PC-3 (cell line): ENCODE results near the gene XPC. TPM values are rescaled to one million over a fixed set of nuclear protein-coding genes. Genes with fewer than 3 reads are reported as not detected.

Experiments used
- ATAC-seq: fragments of 200-7000 bp; cut with Tn5 transposase; 2 replicates; pipeline ENCODE4 v1.9.1; 2020; ENCODE audit warnings: mild to moderate bottlenecking, moderate library complexity
- BruUV-seq: library from RNA; stranded (reverse); fragments of 400-500 nt; replicated peaks from 2 replicates; lab custom pipeline; 2021; lab: Mats Ljungman, UMichigan
- CTCF ChIA-PET: fragments of 300-600 bp; sonication (Branson Sonifier 250); formaldehyde crosslinking; loops from one replicate; lab custom pipeline; 2022; ENCODE audit warnings: antibody characterized with exemption; lab: Charles Lee
- POLR2A ChIA-PET: fragments of 300-600 bp; sonication (Branson Sonifier 250); formaldehyde crosslinking; loops from one replicate; lab custom pipeline; 2022; ENCODE audit warnings: antibody characterized with exemption; ENCODE audit not compliant: unreplicated experiment; lab: Charles Lee
- DNase-seq: peaks from one replicate; pipeline ENCODE4 v3.0.0-alpha.2; 2015
- H2AFZ ChIP-seq: fragments of 300-600 bp; sonication (generic); 2 replicates; pipeline ENCODE4 v1.6.0; 2016; ENCODE audit warnings: antibody characterized with exemption, low read length
- H3F3A ChIP-seq: fragments of 300-600 bp; sonication (generic); one replicate; pipeline ENCODE4 v1.6.0; 2017; ENCODE audit warnings: antibody characterized with exemption, low read length, control low read depth, mild to moderate bottlenecking; ENCODE audit not compliant: unreplicated experiment
- H3K27ac ChIP-seq: fragments of 300-600 bp; sonication (generic); 2 replicates; pipeline ENCODE4 v1.5.1; 2016; ENCODE audit warnings: mild to moderate bottlenecking, low read length
- H3K27me3 ChIP-seq: fragments of 300-600 bp; sonication (generic); 2 replicates; pipeline ENCODE4 v1.6.1; 2016; ENCODE audit warnings: low read length, mixed read lengths
- H3K36me3 ChIP-seq: fragments of 300-600 bp; sonication (generic); 2 replicates; pipeline ENCODE4 v1.6.1; 2016; ENCODE audit warnings: low read depth, mixed run types, low read length, mixed read lengths
- H3K4me1 ChIP-seq: fragments of 300-600 bp; sonication (generic); 2 replicates; pipeline ENCODE4 v1.5.1; 2016; ENCODE audit warnings: low read length; ENCODE audit not compliant: insufficient read depth
- H3K4me2 ChIP-seq: fragments of 300-600 bp; sonication (generic); 2 replicates; pipeline ENCODE4 v1.6.0; 2016; ENCODE audit warnings: low read length
- H3K4me3 ChIP-seq: fragments of 300-600 bp; sonication (generic); 2 replicates; pipeline ENCODE4 v1.5.1; 2016; ENCODE audit warnings: mild to moderate bottlenecking, low read length, mixed read lengths
- H3K79me2 ChIP-seq: fragments of 300-600 bp; sonication (generic); 2 replicates; pipeline ENCODE4 v1.6.1; 2017; ENCODE audit warnings: low read length, mixed read lengths
- H3K9ac ChIP-seq: fragments of 300-600 bp; sonication (generic); 2 replicates; pipeline ENCODE4 v1.6.0; 2016; ENCODE audit warnings: mild to moderate bottlenecking, low read length
- H3K9me2 ChIP-seq: fragments of 300-600 bp; sonication (generic); replicated peaks from 2 replicates; pipeline ENCODE4 v1.6.1; 2016; ENCODE audit warnings: mixed run types, low read length, mixed read lengths
- H3K9me3 ChIP-seq: fragments of 300-600 bp; sonication (generic); 2 replicates; pipeline ENCODE4 v1.6.1; 2016; ENCODE audit warnings: low read length, mixed read lengths
- H4K20me1 ChIP-seq: fragments of 300-600 bp; sonication (generic); 2 replicates; pipeline ENCODE4 v1.6.1; 2016; ENCODE audit warnings: low read length, mixed read lengths
- CTCF ChIP-seq: fragments of 300-600 bp; sonication (generic); conservative IDR thresholded peaks from 2 replicates; pipeline ENCODE4 v1.5.1; 2017; ENCODE audit warnings: antibody characterized with exemption, low read depth, mild to moderate bottlenecking, low read length
- EZH2 ChIP-seq: fragments of 300-600 bp; sonication (generic); IDR thresholded peaks from one replicate; pipeline ENCODE4 v1.6.1; 2017; ENCODE audit warnings: antibody characterized with exemption, mild to moderate bottlenecking, low read length; ENCODE audit not compliant: unreplicated experiment
- EZH2phosphoT487 ChIP-seq: fragments of 300-600 bp; sonication (generic); IDR thresholded peaks from 2 replicates; pipeline ENCODE4 v1.6.1; 2018; ENCODE audit warnings: mild to moderate bottlenecking, antibody characterized with exemption, low read length, borderline replicate concordance
- intact Hi-C: fragments of 100-400 bp; cut with micrococcal nuclease; formaldehyde crosslinking; loops from 2 replicates; pipeline ENCODE4 v1.9.0; 2023
- total RNA-seq: library from RNA; depleted of rRNA; stranded (reverse); fragments of >200 nt; gene quantifications from 2 replicates; pipeline ENCODE4 v1.2.3, GENCODE V29; 2014

Gene XPC
- total RNA-seq, 1 experiment from 2014 or later, result 24.3 TPM

- H3K9me3 ChIP-seq, result no peaks in the 10 kb centered on the region
- H3K79me2 ChIP-seq, result peaks cover 72% of the 10 kb centered on the region
- no peaks in the 10 kb centered on the region for H3F3A ChIP-seq
- no peak overlapping the region for H3K9ac ChIP-seq
- peaks cover 17% of the 10 kb centered on the region; the same call in 1 of the 2 replicates for H3K36me3 ChIP-seq
- DNase-seq (no peak), ATAC-seq (no peak)
- H3K27me3 ChIP-seq, result no peaks in the 10 kb centered on the region
- H3K27ac ChIP-seq, result no peak overlapping the region
- no peak overlapping the region for H3K4me3 ChIP-seq
- CTCF ChIA-PET, result interaction anchor here (0.7 kb wide), 1 partner anchor 17 kb away, joined by 3 read pairs; no protein-coding TSS in a partner anchor
- no peak for TF ChIP-seq CTCF
- TF ChIP-seq EZH2phosphoT487, result no peak
- TF ChIP-seq EZH2, result no peak
- H2AFZ ChIP-seq, result no peak overlapping the region
- H3K4me2 ChIP-seq, result no peak overlapping the region
- H4K20me1 ChIP-seq, result no peaks in the 10 kb centered on the region
- POLR2A ChIA-PET, result interaction anchor here (0.7 kb wide), 1 partner anchor 863 kb away, joined by 5 read pairs; no protein-coding TSS in a partner anchor
- no TSS peak for BruUV-seq
- intact Hi-C loops, result loop anchor here (10.0 kb wide), 1 partner anchor 466 kb away; no protein-coding TSS in a partner anchor
- peaks cover 11% of the 10 kb centered on the region for H3K4me1 ChIP-seq
- H3K9me2 ChIP-seq, result no peaks in the 10 kb centered on the region
Observed at GRCh38 chr3:14120111-14120920, 58.1 kb downstream of the XPC start.

GRCh38 chr3:14119651-14120050, 58.8 kb downstream of the XPC start:
- no TSS peak for BruUV-seq
- Histone ChIP-seq H3K27ac (no peak overlapping the region), H2AFZ (no peak overlapping the region), H3K36me3 (peaks cover 23% of the 10 kb centered on the region), H3K27me3 (no peaks in the 10 kb centered on the region), H3K9me3 (no peaks in the 10 kb centered on the region), H3K4me2 (no peak overlapping the region), H3K9me2 (no peaks in the 10 kb centered on the region), H3K4me3 (no peak overlapping the region), H3K4me1 (peaks cover 15% of the 10 kb centered on the region), H3K9ac (no peak overlapping the region), H3K79me2 (peaks cover 67% of the 10 kb centered on the region), H3F3A (no peaks in the 10 kb centered on the region), H4K20me1 (no peaks in the 10 kb centered on the region)
- intact Hi-C loops, result loop anchor here (10.0 kb wide), 1 partner anchor 465 kb away; no protein-coding TSS in a partner anchor
- ChIA-PET POLR2A (no interaction called here), CTCF (interaction anchor here (0.5 kb wide), 1 partner anchor 364 kb away, joined by 3 read pairs; no protein-coding TSS in a partner anchor)
- DNase-seq, result no peak
- TF ChIP-seq CTCF (no peak), EZH2phosphoT487 (no peak), EZH2 (no peak)
- ATAC-seq, result no peak
